ENCODE data around the gene DIS3. TPM values are rescaled to one million over a fixed set of nuclear protein-coding genes. Genes with fewer than 3 reads are reported as not detected.

DIS3 gene
- total and polyA plus RNA-seq, 2 of the 13 experiments (the other 11 are each of a cell fraction or from before 2014, with no cell fraction given) = 13.2 to 35.0 TPM

DNA sequence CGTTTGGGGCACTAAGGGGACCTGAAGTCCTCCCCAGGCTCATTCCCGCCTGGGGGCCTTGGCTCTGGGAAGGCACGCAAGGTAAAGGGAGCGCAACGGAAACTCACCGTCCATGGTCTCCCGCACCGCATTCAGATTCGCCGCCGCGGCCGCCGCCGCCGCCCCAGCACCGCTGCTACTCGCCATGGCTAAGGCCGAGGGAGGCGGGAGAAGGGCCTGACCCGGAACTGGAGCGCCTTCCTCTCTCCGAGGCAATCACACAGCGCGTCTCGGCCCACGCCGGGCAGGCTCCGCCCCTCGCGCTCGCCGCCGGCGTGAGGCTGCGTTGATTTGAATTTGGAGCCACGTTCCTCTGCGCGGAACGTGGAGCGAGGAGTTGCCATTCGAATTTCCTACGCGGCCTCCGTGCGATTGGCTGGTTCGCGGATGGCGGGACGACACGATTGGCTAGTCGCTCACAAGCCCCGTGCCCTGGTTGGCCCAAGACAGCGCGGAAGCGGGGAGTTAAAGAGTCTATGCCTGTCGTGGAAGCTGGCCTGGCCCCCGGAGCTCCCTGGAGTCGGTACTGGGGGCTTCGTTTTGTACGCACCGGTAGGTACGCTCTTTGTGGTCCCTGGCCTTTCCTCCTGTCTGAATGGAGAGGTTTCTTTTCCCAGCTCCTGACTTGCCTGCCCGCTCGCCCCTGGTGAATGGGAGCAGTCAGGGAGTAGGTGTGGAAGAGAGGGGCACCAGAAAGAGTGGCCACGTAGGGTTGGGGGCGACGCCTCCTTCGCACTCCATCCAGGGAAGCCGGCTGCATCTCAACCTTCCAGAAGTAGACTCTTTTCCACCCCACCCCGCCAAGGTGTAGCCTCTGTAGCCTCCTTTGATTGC lies 54.0 kb downstream of the DIS3 start, which contains the start of the genes BORA and MZT1 (continued):
- TF ChIP-seq, protein P1, sequence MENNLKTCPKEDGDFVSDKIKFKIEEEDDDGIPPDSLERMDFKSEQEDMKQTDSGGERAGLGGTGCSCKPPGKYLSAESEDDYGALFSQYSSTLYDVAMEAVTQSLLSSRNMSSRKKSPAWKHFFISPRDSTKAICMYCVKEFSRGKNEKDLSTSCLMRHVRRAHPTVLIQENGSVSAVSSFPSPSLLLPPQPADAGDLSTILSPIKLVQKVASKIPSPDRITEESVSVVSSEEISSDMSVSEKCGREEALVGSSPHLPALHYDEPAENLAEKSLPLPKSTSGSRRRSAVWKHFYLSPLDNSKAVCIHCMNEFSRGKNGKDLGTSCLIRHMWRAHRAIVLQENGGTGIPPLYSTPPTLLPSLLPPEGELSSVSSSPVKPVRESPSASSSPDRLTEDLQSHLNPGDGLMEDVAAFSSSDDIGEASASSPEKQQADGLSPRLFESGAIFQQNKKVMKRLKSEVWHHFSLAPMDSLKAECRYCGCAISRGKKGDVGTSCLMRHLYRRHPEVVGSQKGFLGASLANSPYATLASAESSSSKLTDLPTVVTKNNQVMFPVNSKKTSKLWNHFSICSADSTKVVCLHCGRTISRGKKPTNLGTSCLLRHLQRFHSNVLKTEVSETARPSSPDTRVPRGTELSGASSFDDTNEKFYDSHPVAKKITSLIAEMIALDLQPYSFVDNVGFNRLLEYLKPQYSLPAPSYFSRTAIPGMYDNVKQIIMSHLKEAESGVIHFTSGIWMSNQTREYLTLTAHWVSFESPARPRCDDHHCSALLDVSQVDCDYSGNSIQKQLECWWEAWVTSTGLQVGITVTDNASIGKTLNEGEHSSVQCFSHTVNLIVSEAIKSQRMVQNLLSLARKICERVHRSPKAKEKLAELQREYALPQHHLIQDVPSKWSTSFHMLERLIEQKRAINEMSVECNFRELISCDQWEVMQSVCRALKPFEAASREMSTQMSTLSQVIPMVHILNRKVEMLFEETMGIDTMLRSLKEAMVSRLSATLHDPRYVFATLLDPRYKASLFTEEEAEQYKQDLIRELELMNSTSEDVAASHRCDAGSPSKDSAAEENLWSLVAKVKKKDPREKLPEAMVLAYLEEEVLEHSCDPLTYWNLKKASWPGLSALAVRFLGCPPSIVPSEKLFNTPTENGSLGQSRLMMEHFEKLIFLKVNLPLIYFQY (CRISPR knock-in tag; IDR thresholded peaks at IDR 0.05; ENCODE audit: borderline replicate concordance) = no peak
- TF ChIP-seq HMGA1 (CRISPR knock-in tag; conservative IDR thresholded peaks at IDR 0.05) (no peak), CCDC6 (CRISPR knock-in tag; IDR thresholded peaks at IDR 0.05) (peak; percentile 100), ZNF441 (CRISPR knock-in tag; IDR thresholded peaks at IDR 0.05; ENCODE audit: borderline replicate concordance) (peak; percentile 57; the same call in 1 of the 2 replicates), PHF20 (CRISPR knock-in tag; IDR thresholded peaks at IDR 0.05) (peak; percentile 81; the same call in 1 of the 2 replicates), SP2 (CRISPR knock-in tag; IDR thresholded peaks at IDR 0.05) (peak; percentile 84), SCMH1 (CRISPR knock-in tag; IDR thresholded peaks at IDR 0.05; ENCODE audit: borderline replicate concordance) (no peak), KDM4B (CRISPR knock-in tag; IDR thresholded peaks at IDR 0.05) (no peak), PLRG1 (conservative IDR thresholded peaks at IDR 0.05) (no peak), ZNF12 (CRISPR knock-in tag; IDR thresholded peaks at IDR 0.05) (no peak), ZNF160 (CRISPR knock-in tag; IDR thresholded peaks at IDR 0.05) (peak; percentile 89; the same call in 1 of the 2 replicates), ZFAT (CRISPR knock-in tag; conservative IDR thresholded peaks at IDR 0.05) (no peak), TARDBP (CRISPR knock-in tag; IDR thresholded peaks at IDR 0.05) (peak; percentile 75; the same call in 1 of the 2 replicates), BHLHE40 (IDR thresholded peaks at IDR 0.05; ENCODE audit: low read length) (no peak), CEBPG (CRISPR knock-in tag; IDR thresholded peaks at IDR 0.05) (peak; percentile 53; the same call in 1 of the 2 replicates), CREB1 (IDR thresholded peaks at IDR 0.05) (peak; percentile 80), CREB1 (CRISPR knock-in tag; IDR thresholded peaks at IDR 0.05) (peak; percentile 89), MEF2D (CRISPR knock-in tag; IDR thresholded peaks at IDR 0.05) (peak; percentile 54; the same call in 1 of the 2 replicates), MTF2 (CRISPR knock-in tag; IDR thresholded peaks at IDR 0.05; ENCODE audit: borderline replicate concordance) (no peak), ZNF274 (CRISPR knock-in tag; IDR thresholded peaks at IDR 0.05) (peak; percentile 94), RFXANK (CRISPR knock-in tag; IDR thresholded peaks at IDR 0.05) (no peak), U2AF2 (IDR thresholded peaks at IDR 0.05; ENCODE audit: low read depth, low read length) (no peak), PAF1 (CRISPR knock-in tag; IDR thresholded peaks at IDR 0.05) (no peak), CENPX (CRISPR knock-in tag; IDR thresholded peaks at IDR 0.05) (no peak), ZNF34 (CRISPR knock-in tag; IDR thresholded peaks at IDR 0.05; ENCODE audit: borderline replicate concordance) (no peak)
- TF ChIP-seq, protein P2, sequence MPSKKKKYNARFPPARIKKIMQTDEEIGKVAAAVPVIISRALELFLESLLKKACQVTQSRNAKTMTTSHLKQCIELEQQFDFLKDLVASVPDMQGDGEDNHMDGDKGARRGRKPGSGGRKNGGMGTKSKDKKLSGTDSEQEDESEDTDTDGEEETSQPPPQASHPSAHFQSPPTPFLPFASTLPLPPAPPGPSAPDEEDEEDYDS (CRISPR knock-in tag; IDR thresholded peaks at IDR 0.05) = peak; percentile 75
- TF ChIP-seq, protein P3, sequence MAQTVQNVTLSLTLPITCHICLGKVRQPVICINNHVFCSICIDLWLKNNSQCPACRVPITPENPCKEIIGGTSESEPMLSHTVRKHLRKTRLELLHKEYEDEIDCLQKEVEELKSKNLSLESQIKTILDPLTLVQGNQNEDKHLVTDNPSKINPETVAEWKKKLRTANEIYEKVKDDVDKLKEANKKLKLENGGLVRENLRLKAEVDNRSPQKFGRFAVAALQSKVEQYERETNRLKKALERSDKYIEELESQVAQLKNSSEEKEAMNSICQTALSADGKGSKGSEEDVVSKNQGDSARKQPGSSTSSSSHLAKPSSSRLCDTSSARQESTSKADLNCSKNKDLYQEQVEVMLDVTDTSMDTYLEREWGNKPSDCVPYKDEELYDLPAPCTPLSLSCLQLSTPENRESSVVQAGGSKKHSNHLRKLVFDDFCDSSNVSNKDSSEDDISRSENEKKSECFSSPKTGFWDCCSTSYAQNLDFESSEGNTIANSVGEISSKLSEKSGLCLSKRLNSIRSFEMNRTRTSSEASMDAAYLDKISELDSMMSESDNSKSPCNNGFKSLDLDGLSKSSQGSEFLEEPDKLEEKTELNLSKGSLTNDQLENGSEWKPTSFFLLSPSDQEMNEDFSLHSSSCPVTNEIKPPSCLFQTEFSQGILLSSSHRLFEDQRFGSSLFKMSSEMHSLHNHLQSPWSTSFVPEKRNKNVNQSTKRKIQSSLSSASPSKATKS (CRISPR knock-in tag; IDR thresholded peaks at IDR 0.05) = no peak; the same call in 1 of the 2 replicates

All from HepG2 (cell line).